ENCODE results near the gene MTCH2.
"Not testable (repeated sequence)": the region's sequence is repeated elsewhere in the genome, so short reads cannot be mapped to it uniquely, and the experiment has no call there.

Gene MTCH2

GRCh38 chr11:47656260-47656885 lies 14.0 kb upstream of the MTCH2 start:
- no peak overlapping the region for H3K27ac ChIP-seq
- TF ChIP-seq CTCF (conservative IDR thresholded peaks at IDR 0.05), result no peak

- TF ChIP-seq CTCF (conservative IDR thresholded peaks at IDR 0.05), result no peak
- H3K27ac ChIP-seq, result no peak overlapping the region
Observed at GRCh38 chr11:47651818-47652469, 9.6 kb upstream of the MTCH2 start.

GRCh38 chr11:47649276-47649675 lies 6.9 kb upstream of the MTCH2 start:
- H3K27ac ChIP-seq, result no peak overlapping the region
- TF ChIP-seq CTCF (conservative IDR thresholded peaks at IDR 0.05), result no peak

- TF ChIP-seq CTCF (conservative IDR thresholded peaks at IDR 0.05), result no peak
- no peak overlapping the region for H3K27ac ChIP-seq
Observed at GRCh38 chr11:47646019-47646418, 3.7 kb upstream of the MTCH2 start.

- no peak for TF ChIP-seq CTCF (conservative IDR thresholded peaks at IDR 0.05)
Observed at GRCh38 chr11:47645500-47645899, 3.1 kb upstream of the MTCH2 start.

GRCh38 chr11:47641600-47642098 lies 710 bp downstream of the MTCH2 start:
- H3K27ac ChIP-seq, result peak overlapping the region; percentile 89
- no peak for TF ChIP-seq CTCF (conservative IDR thresholded peaks at IDR 0.05)

More at GRCh38 chr11:47645500-47645899, 3.1 kb upstream of the MTCH2 start:
- H3K27ac ChIP-seq, result no peak overlapping the region

GRCh38 chr11:47640506-47640905 lies 1.9 kb downstream of the MTCH2 start:
- H3K27ac ChIP-seq, result peak overlapping the region; percentile 89; the same call in 1 of the 2 replicates

- H3K27ac ChIP-seq, result not testable (repeated sequence)
Observed at GRCh38 chr11:47636331-47636730, 6.0 kb downstream of the MTCH2 start.

Measured in VCaP (cell line).